Neuron (in vitro differentiated cells): ENCODE results near the gene TTC5.
"Not testable (repeated sequence)": the region's sequence is repeated elsewhere in the genome, so short reads cannot be mapped to it uniquely, and the experiment has no call there.

ENCODE experiments used
- H2AFZ ChIP-seq: one replicate; pipeline ENCODE4 v1.6.1; 2013; ENCODE audit warnings: low read depth, mild to moderate bottlenecking, inconsistent platforms, low read length, moderate library complexity
- H3K27me3 ChIP-seq: one replicate; pipeline ENCODE4 v1.6.1; 2013; ENCODE audit warnings: low read length; ENCODE audit not compliant: insufficient read depth
- H3K36me3 ChIP-seq: one replicate; pipeline ENCODE4 v1.6.1; 2013; ENCODE audit warnings: low read length; ENCODE audit not compliant: insufficient read depth
- H3K4me1 ChIP-seq: one replicate; pipeline ENCODE4 v1.6.1; 2013; ENCODE audit warnings: low read length; ENCODE audit not compliant: insufficient read depth
- H3K4me3 ChIP-seq: 2 replicates; pipeline ENCODE4 v1.5.1; 2013; ENCODE audit warnings: mild to moderate bottlenecking, low read length, moderate library complexity
- H3K9me3 ChIP-seq: one replicate; pipeline ENCODE4 v1.6.1; 2013; ENCODE audit warnings: low read length

Gene TTC5

DNA sequence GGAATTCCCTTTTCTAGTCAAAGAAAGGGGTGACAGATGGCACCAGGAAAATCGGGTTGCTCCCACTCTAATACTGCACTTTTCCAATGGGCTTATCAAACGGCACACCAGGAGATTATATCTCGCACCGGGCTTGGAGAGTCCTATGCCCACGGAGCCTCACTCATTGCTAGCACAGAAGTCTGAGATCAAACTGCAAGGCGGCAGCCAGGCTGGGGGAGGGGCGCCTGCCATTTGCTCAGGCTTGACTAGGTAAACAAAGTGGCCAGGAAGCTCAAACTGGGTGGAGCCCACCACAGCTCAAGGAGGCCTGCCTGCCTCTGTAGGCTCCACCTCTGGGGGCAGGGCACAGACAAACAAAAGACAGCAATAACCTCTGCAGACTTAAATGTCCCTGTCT, 25.5 kb downstream of the TTC5 start:
- not testable (repeated sequence) for H3K36me3 ChIP-seq, H3K4me1 ChIP-seq, H3K27me3 ChIP-seq, H3K4me3 ChIP-seq, H3K9me3 ChIP-seq, H2AFZ ChIP-seq

- no peaks in the 10 kb centered on the region for H3K4me1 ChIP-seq
- H3K9me3 ChIP-seq, result peaks cover 4% of the 10 kb centered on the region
- H3K27me3 ChIP-seq, result no peaks in the 10 kb centered on the region
- H3K4me3 ChIP-seq, result no peak overlapping the region
- peaks cover 8% of the 10 kb centered on the region for H3K36me3 ChIP-seq
- H2AFZ ChIP-seq, result no peak overlapping the region
Observed at GRCh38 chr14:20278414-20278813, 27.3 kb downstream of the TTC5 start.

DNA sequence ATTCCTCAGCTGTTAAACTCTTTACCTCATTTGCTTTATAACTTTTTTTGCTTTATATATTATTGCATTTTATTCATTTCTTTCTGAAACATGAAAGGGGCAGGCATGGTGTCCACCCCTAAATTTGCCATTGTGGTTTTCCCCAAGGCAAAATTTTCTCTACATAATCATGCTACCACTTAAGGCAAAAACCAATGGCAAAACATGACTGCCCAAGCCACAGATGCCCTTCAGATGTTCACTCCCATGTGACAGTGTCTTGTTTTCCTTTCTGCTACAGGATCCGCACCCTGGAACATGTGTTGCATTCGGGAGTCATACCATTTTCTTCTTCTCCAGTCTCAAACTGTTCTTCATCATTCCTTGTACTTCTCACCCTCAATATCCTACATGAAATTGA, 28.3 kb downstream of the TTC5 start:
- Histone ChIP-seq H3K9me3 (peaks cover 4% of the 10 kb centered on the region), H3K36me3 (peaks cover 8% of the 10 kb centered on the region), H3K4me3 (no peak overlapping the region), H3K4me1 (no peaks in the 10 kb centered on the region), H2AFZ (no peak overlapping the region), H3K27me3 (no peaks in the 10 kb centered on the region)

DNA sequence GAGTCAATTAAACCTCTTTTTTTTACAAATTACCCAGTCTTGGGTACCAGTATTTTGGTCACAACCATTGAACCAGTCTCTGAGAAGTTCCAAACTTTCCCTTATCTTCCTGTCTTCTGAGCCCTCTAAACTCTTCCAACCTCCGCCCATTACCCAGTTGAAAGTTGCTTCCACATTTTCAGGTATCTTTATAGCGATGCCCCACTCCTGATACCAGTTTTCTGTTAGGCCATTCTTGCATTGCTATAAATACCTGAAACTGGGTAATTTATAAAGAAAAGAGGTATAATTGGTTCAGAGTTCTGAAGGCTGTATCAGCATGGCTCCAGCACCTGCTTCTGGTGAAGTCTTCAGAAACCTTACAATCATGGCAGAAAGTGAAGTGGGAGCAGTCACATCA, 31.7 kb downstream of the TTC5 start:
- H3K36me3 ChIP-seq, result peaks cover 8% of the 10 kb centered on the region
- H2AFZ ChIP-seq, result no peak overlapping the region
- H3K4me1 ChIP-seq, result no peaks in the 10 kb centered on the region
- H3K27me3 ChIP-seq, result no peaks in the 10 kb centered on the region
- H3K4me3 ChIP-seq, result no peak overlapping the region
- peaks cover 4% of the 10 kb centered on the region for H3K9me3 ChIP-seq

- H3K27me3 ChIP-seq, H2AFZ ChIP-seq, H3K4me3 ChIP-seq, H3K4me1 ChIP-seq, H3K9me3 ChIP-seq, H3K36me3 ChIP-seq: not testable (repeated sequence)
Observed at GRCh38 chr14:20264361-20264760, 41.4 kb downstream of the TTC5 start.

DNA sequence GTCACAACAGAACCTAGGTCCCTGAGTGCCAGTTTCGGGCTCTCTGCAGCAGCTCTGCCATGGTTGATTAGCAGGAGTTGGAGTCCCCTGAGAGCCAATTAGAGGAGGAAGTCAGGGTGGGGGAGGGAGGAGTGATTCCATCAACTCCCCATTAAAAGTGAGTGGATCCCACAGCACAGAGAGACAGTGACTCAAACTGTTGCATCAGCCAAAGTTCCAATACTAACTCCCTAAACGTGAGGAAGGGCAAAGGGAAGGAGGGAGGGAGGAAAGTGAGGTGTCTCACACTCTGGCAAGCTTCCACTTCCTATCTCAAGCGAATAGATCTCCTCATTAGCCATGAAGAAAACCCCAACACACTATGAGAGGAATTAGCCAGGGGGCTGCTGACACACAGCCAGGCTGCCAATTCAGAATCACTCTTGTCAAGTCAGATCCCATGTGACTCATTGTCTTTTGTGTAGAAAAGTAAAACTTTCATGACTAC, 43.1 kb downstream of the TTC5 start:
- Histone ChIP-seq H3K36me3 (no peaks in the 10 kb centered on the region), H3K9me3 (no peaks in the 10 kb centered on the region), H3K4me1 (peaks cover 6% of the 10 kb centered on the region), H3K27me3 (no peaks in the 10 kb centered on the region), H2AFZ (no peak overlapping the region), H3K4me3 (no peak overlapping the region)

- Histone ChIP-seq H3K4me3 (no peak overlapping the region), H3K27me3 (no peaks in the 10 kb centered on the region), H3K9me3 (no peaks in the 10 kb centered on the region), H2AFZ (no peak overlapping the region), H3K4me1 (no peaks in the 10 kb centered on the region), H3K36me3 (no peaks in the 10 kb centered on the region)
Observed at GRCh38 chr14:20247646-20248246, 58.0 kb downstream of the TTC5 start.
